SK-N-SH (cell line): ENCODE measurements around the gene UGT2A3. TPM values are rescaled to one million over a fixed set of nuclear protein-coding genes. Genes with fewer than 3 reads are reported as not detected.

Experiments
- CTCF ChIA-PET: fragments of 300-600, 350-600 bp; formaldehyde crosslinking; extraction: SDS; loops from one replicate; lab custom pipeline; 2021; lab: Yijun Ruan, JAX
- POLR2A ChIA-PET: fragments of 350-600 bp; sonication (Branson Sonifier 250); formaldehyde crosslinking; extraction: SDS; loops from one replicate; lab custom pipeline; 2020; ENCODE audit warnings: antibody characterized with exemption, inconsistent platforms; lab: Yijun Ruan, JAX
- DNase-seq: peaks from one replicate; pipeline ENCODE4 v3.0.0; 2012
- H2AFZ ChIP-seq: fragments of 200-600 bp; sonication (generic); 2 replicates; pipeline ENCODE4 v1.8.1; 2016; ENCODE audit warnings: antibody characterized with exemption, mild to moderate bottlenecking, low read depth
- H3F3A ChIP-seq: fragments of 200-600 bp; sonication (generic); replicated peaks from 2 replicates; pipeline ENCODE3; 2016; ENCODE audit warnings: antibody characterized with exemption, mild to moderate bottlenecking; ENCODE audit not compliant: insufficient read depth
- H3K27ac ChIP-seq, 2 experiments: fragments of 200-500 bp in 1 of 2; fragments of 200-600 bp in 1 of 2; sonication (Bioruptor generic) in 1 of 2; sonication (generic), shearing (Covaris generic) in 1 of 2; 2 replicates each; pipeline versions ENCODE4 v1.5.1 to v1.6.1; 2014 to 2016; ENCODE audit warnings: low read depth in 2 of 2, inconsistent platforms in 1 of 2, low read length in 1 of 2, mild to moderate bottlenecking in 1 of 2, mixed read lengths in 1 of 2
- H3K27me3 ChIP-seq: fragments of 200-600 bp; sonication (generic), shearing (Covaris generic); 2 replicates; pipeline ENCODE4 v1.6.1; 2016; ENCODE audit warnings: mixed run types; ENCODE audit not compliant: insufficient read depth
- H3K36me3 ChIP-seq, 2 experiments: fragments of 200-500 bp in 1 of 2; fragments of 200-600 bp in 1 of 2; sonication (Bioruptor generic) in 1 of 2; sonication (generic) in 1 of 2; replicated peaks in 1 of 2; 2 replicates each; pipeline versions ENCODE3 to v1.5.1; 2014 to 2016; ENCODE audit warnings: low read length in 1 of 2, mild to moderate bottlenecking in 1 of 2; ENCODE audit not compliant: insufficient read depth in 2 of 2, control insufficient read depth in 1 of 2
- H3K4me1 ChIP-seq, 2 experiments: fragments of 200-500 bp in 1 of 2; fragments of 200-600 bp in 1 of 2; sonication (Bioruptor generic) in 1 of 2; sonication (generic), shearing (Covaris generic) in 1 of 2; 2 replicates each; pipeline versions ENCODE4 v1.5.1 to v1.6.1; 2014 to 2016; ENCODE audit warnings: low read depth in 1 of 2, low read length in 1 of 2, mixed run types in 1 of 2; ENCODE audit not compliant: insufficient read depth in 2 of 2, control insufficient read depth in 1 of 2
- H3K4me2 ChIP-seq: fragments of 200-600 bp; sonication (generic), shearing (Covaris generic); 2 replicates; pipeline ENCODE4 v1.6.1; 2017; ENCODE audit warnings: mixed run types
- H3K4me3 ChIP-seq, 2 experiments: fragments of 200-500 bp in 1 of 2; fragments of 200-600 bp in 1 of 2; sonication (Bioruptor generic) in 1 of 2; sonication (generic), shearing (Covaris generic) in 1 of 2; 2 replicates each; pipeline versions ENCODE4 v1.5.1 to v1.8.1; 2014 to 2016; ENCODE audit warnings: low read depth in 2 of 2, inconsistent platforms in 1 of 2, low read length in 1 of 2, mild to moderate bottlenecking in 1 of 2, mixed read lengths in 1 of 2, moderate library complexity in 1 of 2
- H3K79me2 ChIP-seq: fragments of 200-600 bp; sonication (generic); 2 replicates; pipeline ENCODE4 v1.8.1; 2017; ENCODE audit warnings: mild to moderate bottlenecking; ENCODE audit not compliant: insufficient read depth
- H3K9ac ChIP-seq: fragments of 200-600 bp; sonication (generic); 2 replicates; pipeline ENCODE4 v1.6.1; 2017; ENCODE audit warnings: mixed run types
- H3K9me2 ChIP-seq: fragments of 200-600 bp; sonication (generic); 2 replicates; pipeline ENCODE4 v1.6.1; 2017; ENCODE audit warnings: mixed run types
- H3K9me3 ChIP-seq: fragments of 200-600 bp; sonication (generic); 2 replicates; pipeline ENCODE4 v1.6.1; 2017; ENCODE audit warnings: mixed run types, mild to moderate bottlenecking, moderate library complexity
- H4K20me1 ChIP-seq: fragments of 200-600 bp; sonication (generic); 2 replicates; pipeline ENCODE4 v1.6.1; 2017; ENCODE audit warnings: mild to moderate bottlenecking, mixed run types; ENCODE audit not compliant: insufficient read depth
- ELF1 ChIP-seq: IDR thresholded peaks from 2 replicates; pipeline ENCODE4 v1.4.0; 2012
- FOXJ3 ChIP-seq: sonication (generic); formaldehyde crosslinking; IDR thresholded peaks from 2 replicates; pipeline ENCODE4 v1.5.1; 2020; ENCODE audit warnings: mild to moderate bottlenecking, missing genetic modification reagents
- GABPA ChIP-seq: IDR thresholded peaks from 2 replicates; pipeline ENCODE4 v1.4.0; 2012; ENCODE audit warnings: low read depth, mild to moderate bottlenecking
- GATA2 ChIP-seq: sonication (generic); formaldehyde crosslinking; IDR thresholded peaks from 2 replicates; pipeline ENCODE4 v1.5.0; 2020; ENCODE audit warnings: mild to moderate bottlenecking, missing genetic modification reagents
- JUND ChIP-seq: IDR thresholded peaks from 2 replicates; pipeline ENCODE4 v1.4.0; 2012
- MXI1 ChIP-seq: IDR thresholded peaks from 2 replicates; pipeline ENCODE4 v1.6.1; 2012; ENCODE audit warnings: mild to moderate bottlenecking, low read depth, low read length, improper control_type of control experiment
- NFIC ChIP-seq: IDR thresholded peaks from 2 replicates; pipeline ENCODE4 v1.4.0; 2012; ENCODE audit warnings: borderline replicate concordance
- POLR2AphosphoS5 ChIP-seq: IDR thresholded peaks from 2 replicates; pipeline ENCODE4 v1.6.1; 2012; ENCODE audit warnings: low read depth, low read length
- RAD21 ChIP-seq: IDR thresholded peaks from 2 replicates; pipeline ENCODE4 v1.6.1; 2012; ENCODE audit warnings: mild to moderate bottlenecking, low read length
- RXRA ChIP-seq: IDR thresholded peaks from 2 replicates; pipeline ENCODE4 v1.4.0; 2012; ENCODE audit warnings: low read depth, mild to moderate bottlenecking, borderline replicate concordance
- SIN3A ChIP-seq: IDR thresholded peaks from 2 replicates; pipeline ENCODE4 v1.6.1; 2012; ENCODE audit warnings: low read depth, mild to moderate bottlenecking, low read length, moderate library complexity, borderline replicate concordance
- TAF1 ChIP-seq: IDR thresholded peaks from 2 replicates; pipeline ENCODE4 v1.6.1; 2012; ENCODE audit warnings: low read depth, mild to moderate bottlenecking, low read length, moderate library complexity, borderline replicate concordance
- TCF12 ChIP-seq: IDR thresholded peaks from 2 replicates; pipeline ENCODE4 v1.4.0; 2012
- USF1 ChIP-seq: IDR thresholded peaks from 2 replicates; pipeline ENCODE4 v1.4.0; 2012; ENCODE audit warnings: low read depth, borderline replicate concordance
- USF2 ChIP-seq: fragments of 150-350 bp; IDR thresholded peaks from 2 replicates; pipeline ENCODE4 v1.6.1; 2017; ENCODE audit warnings: antibody characterized with exemption, low read length, low read depth, borderline replicate concordance
- YY1 ChIP-seq: IDR thresholded peaks from 2 replicates; pipeline ENCODE4 v1.4.0; 2012; ENCODE audit warnings: low read depth, mild to moderate bottlenecking
- WGBS: methylation state at CpG from one replicate; pipeline ENCODE4 v1.1.6; 2017; ENCODE audit warnings: low lambda C conversion rate; 5-methylcytosine and 5-hydroxymethylcytosine counted together
- polyA plus RNA-seq, 3 experiments: library from polyadenylated mRNA; depleted of rRNA; stranded (reverse); fragments of >200 nt; gene quantifications; 2 replicates each; pipeline ENCODE4 v1.2.3, GENCODE V29; 2012
- TF ChIP-seq, protein P1 (sequence below): fragments of 200-600 bp; sonication (generic); IDR thresholded peaks from 2 replicates; pipeline ENCODE4 v1.6.1; 2017; ENCODE audit warnings: antibody characterized with exemption, mild to moderate bottlenecking, moderate library complexity
- TF ChIP-seq, protein P2 (sequence below): fragments of 150-350 bp; IDR thresholded peaks from 2 replicates; pipeline ENCODE4 v1.6.1; 2016; ENCODE audit warnings: mild to moderate bottlenecking, low read depth, low read length

UGT2A3 gene
- polyA plus RNA-seq, 1 of the 3 experiments (the other 2 are of a cell fraction) = not detected

- Histone ChIP-seq H3K9ac (no peak overlapping the region), H3K4me1 (no peaks in the 10 kb centered on the region), H2AFZ (no peak overlapping the region), H3K4me2 (peak overlapping the region; percentile 72), H3K9me2 (no peaks in the 10 kb centered on the region), H3K27me3 (peaks cover 36% of the 10 kb centered on the region; the same call in 1 of the 2 replicates), H3K4me3 (peak overlapping the region; percentile 14 to 50; a peak in 3 of 4 replicates), H3F3A (no peaks in the 10 kb centered on the region), H4K20me1 (no peaks in the 10 kb centered on the region), H3K36me3 (no peaks in the 10 kb centered on the region), H3K27ac (no peak overlapping the region), H3K9me3 (no peaks in the 10 kb centered on the region), H3K79me2 (no peaks in the 10 kb centered on the region)
- no peak for TF ChIP-seq TAF1
- TF ChIP-seq, protein P1, sequence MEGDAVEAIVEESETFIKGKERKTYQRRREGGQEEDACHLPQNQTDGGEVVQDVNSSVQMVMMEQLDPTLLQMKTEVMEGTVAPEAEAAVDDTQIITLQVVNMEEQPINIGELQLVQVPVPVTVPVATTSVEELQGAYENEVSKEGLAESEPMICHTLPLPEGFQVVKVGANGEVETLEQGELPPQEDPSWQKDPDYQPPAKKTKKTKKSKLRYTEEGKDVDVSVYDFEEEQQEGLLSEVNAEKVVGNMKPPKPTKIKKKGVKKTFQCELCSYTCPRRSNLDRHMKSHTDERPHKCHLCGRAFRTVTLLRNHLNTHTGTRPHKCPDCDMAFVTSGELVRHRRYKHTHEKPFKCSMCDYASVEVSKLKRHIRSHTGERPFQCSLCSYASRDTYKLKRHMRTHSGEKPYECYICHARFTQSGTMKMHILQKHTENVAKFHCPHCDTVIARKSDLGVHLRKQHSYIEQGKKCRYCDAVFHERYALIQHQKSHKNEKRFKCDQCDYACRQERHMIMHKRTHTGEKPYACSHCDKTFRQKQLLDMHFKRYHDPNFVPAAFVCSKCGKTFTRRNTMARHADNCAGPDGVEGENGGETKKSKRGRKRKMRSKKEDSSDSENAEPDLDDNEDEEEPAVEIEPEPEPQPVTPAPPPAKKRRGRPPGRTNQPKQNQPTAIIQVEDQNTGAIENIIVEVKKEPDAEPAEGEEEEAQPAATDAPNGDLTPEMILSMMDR = peak; percentile 25; the same call in 1 of the 2 replicates
- CTCF ChIA-PET = no interaction called here
- POLR2A ChIA-PET = no interaction called here
- WGBS = 6% methylated on average over 6 of the region's 6 CpGs
- DNase-seq = no peak
Observed at GRCh38 chr4:68904786-68905185, 46.8 kb downstream of the UGT2A3 start.

DNA sequence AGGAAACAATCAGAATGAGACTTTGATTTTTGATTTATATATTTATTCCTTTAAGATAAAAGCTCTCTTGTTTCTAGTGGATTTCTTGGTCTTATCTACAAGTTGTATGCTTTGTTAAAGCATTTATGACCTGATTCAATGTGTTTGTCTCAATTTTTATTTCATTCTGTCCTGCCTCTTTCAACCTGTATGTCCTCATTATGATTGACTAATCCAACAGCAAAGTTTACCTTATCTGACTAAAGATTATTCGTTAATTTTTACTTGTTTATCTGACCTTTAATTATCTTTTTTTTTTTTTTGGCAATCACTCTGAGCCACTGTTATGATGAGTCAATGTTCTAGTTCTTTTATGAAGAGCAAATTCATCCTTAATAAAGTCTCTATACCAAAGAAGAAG, 54.9 kb downstream of the UGT2A3 start:
- peaks cover 3% of the 10 kb centered on the region; the same call in 1 of the 2 replicates for H3K9me2 ChIP-seq
- 9% methylated on average over 1 of the region's 1 CpG for WGBS
- no peaks in the 10 kb centered on the region for H3K79me2 ChIP-seq
- H3K4me3 ChIP-seq = no peak overlapping the region
- CTCF ChIA-PET = no interaction called here
- H3F3A ChIP-seq = no peaks in the 10 kb centered on the region
- no peak overlapping the region for H2AFZ ChIP-seq
- no peaks in the 10 kb centered on the region for H4K20me1 ChIP-seq
- no peak overlapping the region for H3K4me2 ChIP-seq
- no peak for TF ChIP-seq TAF1
- TF ChIP-seq JUND = no peak
- TF ChIP-seq SIN3A = no peak
- TF ChIP-seq, protein P2, sequence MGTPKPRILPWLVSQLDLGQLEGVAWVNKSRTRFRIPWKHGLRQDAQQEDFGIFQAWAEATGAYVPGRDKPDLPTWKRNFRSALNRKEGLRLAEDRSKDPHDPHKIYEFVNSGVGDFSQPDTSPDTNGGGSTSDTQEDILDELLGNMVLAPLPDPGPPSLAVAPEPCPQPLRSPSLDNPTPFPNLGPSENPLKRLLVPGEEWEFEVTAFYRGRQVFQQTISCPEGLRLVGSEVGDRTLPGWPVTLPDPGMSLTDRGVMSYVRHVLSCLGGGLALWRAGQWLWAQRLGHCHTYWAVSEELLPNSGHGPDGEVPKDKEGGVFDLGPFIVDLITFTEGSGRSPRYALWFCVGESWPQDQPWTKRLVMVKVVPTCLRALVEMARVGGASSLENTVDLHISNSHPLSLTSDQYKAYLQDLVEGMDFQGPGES = no peak
- no peak for TF ChIP-seq RAD21
- TF ChIP-seq, protein P1 = no peak
- no peak for TF ChIP-seq YY1
- no peak for TF ChIP-seq ELF1
- no peak for TF ChIP-seq MXI1
- no peak for TF ChIP-seq GABPA
- TF ChIP-seq NFIC = no peak
- no peak for TF ChIP-seq RXRA
- TF ChIP-seq GATA2 (CRISPR knock-in tag) = no peak
- TF ChIP-seq POLR2AphosphoS5 = no peak
- TF ChIP-seq TCF12 = no peak
- no peak for TF ChIP-seq USF2
- no peak for TF ChIP-seq FOXJ3 (CRISPR knock-in tag)
- no peak for TF ChIP-seq USF1
- no peaks in the 10 kb centered on the region for H3K36me3 ChIP-seq
- no peaks in the 10 kb centered on the region for H3K4me1 ChIP-seq
- H3K9ac ChIP-seq = no peak overlapping the region
- H3K27me3 ChIP-seq = no peaks in the 10 kb centered on the region; the same call in 1 of the 2 replicates
- no peak for DNase-seq
- POLR2A ChIA-PET = no interaction called here
- H3K27ac ChIP-seq = no peak overlapping the region; a peak in 1 of 4 replicates
- no peaks in the 10 kb centered on the region for H3K9me3 ChIP-seq
